Hippocampal formation (tissue), 2 donors: ENCODE results near the gene SPRY2.
"Not testable (repeated sequence)": the region's sequence is repeated elsewhere in the genome, so short reads cannot be mapped to it uniquely, and the experiment has no call there.

Experiments
- DNase-seq, 2 donors: peaks; one replicate each; lab custom pipeline; 2025; lab: John Stamatoyannopoulos, UW

Gene SPRY2

GRCh38 chr13:80348750-80349149, 7.8 kb upstream of the SPRY2 start:
- DNase-seq, result no peak

DNA sequence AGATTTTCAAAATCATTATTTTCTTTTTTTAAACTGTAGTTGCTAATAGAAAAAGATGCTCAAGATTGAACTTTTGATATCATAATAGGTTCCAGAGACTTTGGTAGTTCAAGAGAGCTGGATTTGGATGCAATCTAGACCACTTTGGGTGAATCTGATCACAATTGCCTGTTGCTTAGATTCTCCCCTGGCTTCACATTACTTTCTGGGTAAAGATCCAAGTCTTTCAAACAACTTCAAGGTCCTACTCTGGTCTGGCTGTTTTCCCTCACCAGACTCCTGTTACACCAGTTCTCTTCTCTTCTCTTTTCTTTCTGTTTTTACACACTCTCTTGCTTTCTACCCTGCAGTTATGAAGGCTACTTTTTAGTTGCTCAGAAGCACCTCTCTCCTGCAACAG, 7.4 kb upstream of the SPRY2 start:
- no peak for DNase-seq

GRCh38 chr13:80345771-80346510, 5.0 kb upstream of the SPRY2 start:
- DNase-seq, result no peak

DNA sequence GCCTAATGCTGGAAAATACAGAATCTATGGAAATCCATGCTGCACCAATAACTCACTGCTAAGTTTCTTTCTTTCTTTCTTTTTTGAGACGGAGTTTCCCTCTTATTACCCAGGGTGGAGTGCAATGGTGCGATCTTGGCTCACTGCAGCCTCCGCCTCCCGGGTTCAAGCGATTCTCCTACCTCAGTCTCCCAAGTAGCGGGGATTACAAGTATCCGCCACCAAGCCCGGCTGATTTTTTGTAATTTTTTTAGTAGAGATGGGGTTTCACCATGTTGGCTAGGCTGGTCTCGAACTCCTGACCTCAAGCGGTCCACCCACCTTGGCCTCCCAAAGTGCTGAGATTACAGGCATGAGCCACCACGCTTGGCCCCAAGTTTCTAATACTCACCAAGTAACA, 3.1 kb upstream of the SPRY2 start:
- DNase-seq, result not testable (repeated sequence)

- peak; percentile 85 to 89 for DNase-seq
Observed at GRCh38 chr13:80342471-80343371, 1.8 kb upstream of the SPRY2 start.

DNA sequence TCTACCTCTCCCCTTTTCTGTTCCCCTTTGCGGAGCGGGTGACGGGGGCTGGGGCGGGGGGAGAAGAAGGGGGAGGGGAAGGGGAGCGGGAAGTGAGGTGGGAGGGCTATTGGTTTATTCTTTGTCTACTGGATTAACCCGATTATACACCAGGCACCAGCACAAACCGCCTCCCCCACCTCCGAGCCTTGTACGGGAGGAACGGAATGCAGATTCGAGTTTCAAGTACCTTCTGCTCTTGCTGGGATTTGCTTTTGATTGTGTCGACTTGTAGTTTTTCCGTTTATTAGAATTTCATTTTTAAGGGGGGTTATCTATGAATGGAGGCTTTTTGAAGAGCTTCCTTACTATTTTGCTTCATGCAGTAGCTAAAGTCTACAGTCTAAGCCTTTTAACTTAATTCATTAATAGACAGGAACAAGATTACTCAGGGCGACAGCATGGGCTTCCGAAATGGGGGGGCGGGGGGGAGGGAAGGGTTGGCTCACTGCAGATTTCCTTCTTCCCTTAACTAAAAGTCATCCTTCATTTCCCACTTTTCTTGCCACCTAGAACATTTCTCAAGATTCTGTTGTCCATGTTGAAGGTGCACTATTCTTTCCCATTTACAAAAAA, 937 bp upstream of the SPRY2 start:
- peak; percentile 66 to 72 for DNase-seq

DNA sequence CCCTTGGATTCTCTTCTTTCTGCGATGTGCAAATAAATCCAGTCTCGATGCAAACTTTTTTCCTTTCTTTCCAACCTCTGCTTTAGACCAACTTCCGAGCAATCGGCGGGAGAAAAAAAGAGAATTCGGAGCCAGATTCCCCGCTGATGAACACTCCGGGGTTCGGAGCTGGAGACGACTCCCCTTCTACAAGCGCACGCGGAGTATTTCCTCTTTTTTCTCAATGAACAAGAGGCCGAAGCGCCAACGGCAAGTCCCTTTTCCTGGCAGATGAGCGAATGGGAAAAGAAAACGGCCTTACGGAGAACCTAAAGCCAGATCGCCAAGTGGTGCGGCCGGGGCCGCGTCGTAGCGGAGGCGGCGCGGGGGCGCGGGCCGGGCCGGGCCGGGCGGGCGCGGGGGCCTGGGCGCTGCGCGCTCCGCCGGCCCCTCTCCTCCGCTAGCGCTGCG, 250 bp downstream of the SPRY2 start:
- DNase-seq, result peak in 1 of 2 donors; percentile 74

DNA sequence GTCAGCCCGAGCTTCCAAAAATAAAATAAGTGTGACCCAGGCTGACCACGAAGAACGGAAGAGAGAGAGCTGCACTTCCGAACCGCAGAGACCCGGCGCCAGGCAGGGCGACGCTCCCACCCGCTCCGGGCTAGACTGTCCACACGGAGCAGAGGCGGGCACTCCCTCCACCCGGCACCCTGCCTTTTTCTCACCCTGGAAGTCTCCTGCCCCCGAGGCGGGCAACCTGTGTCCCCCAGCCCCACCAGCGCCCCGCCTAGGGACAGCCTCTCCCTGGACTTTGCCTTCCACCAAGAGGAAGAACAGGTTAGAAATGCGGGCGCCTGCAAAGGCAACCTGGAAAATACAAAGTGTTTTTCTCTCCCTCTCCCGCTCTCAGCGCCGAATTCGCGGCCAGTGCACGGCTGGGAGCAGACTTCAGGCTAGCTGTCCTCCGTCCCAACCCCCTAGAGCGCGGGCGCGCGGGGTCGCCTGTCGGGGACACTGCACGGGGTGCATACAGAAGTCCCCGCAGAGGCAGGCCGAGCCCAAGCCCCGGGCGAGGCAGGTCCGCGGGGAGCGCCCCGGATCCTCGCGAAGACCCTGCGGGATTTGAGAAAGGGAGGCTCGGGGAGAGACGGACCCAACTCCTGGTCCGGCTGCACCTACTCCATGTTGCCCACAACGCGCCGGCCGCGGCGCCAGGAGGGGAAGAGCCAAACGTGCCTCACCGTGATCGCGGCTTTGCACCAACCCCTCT, 845 bp downstream of the SPRY2 start:
- peak; percentile 59 to 61 for DNase-seq

DNA sequence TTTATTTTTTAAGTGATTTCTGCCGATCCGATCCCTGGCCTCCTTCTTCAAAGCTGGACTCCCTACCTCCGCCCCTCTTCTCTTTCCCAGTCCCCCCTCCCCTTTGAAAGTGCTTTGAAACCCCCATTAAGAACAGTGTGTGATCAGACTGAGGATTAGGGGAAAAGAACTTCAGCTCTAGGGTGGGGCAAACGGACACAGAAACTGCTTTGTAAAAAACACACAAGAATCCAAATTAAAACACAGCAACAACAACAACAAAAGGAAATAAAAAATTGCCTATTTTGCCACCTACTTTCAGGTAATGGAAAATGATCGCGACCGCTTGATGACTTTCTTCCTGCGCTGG, 1.4 kb downstream of the SPRY2 start:
- DNase-seq, result peak in 1 of 2 donors; percentile 59

DNA sequence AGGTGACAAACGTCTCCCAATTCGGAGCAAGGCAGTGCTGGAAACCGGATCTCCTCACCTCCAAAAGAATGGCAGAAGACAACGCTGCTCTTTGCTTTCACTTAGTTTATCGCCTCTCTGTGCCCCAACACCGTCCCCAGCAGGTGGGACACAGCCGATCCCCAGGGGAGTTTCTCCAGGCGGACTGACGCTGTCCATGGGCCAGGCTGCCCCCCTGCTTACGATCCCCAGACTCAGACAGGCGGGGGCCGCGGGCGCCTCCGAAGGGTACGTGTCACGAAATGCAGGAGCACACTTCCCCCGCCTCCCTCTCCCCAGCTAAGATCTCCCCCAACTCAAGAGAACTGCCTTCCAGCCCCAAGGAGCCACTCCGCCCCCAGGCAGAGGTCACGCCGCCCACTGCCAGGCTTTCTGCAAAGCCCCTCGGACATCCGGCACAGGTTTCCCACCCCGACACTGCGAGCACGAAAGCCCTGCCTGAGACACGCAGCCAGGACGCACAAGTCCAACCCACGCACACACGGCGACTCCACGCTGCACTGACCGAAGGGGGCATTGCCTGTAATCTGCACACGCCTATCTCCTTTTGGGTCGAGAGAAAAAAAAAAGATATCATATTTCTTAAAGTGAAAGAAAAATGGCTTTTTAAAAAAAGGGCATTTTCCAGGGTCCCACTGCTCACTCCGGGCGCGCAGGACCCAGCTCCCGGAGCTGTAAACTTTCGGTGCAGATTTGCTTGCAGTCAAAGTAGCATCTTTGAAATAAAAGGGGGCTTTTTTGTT, 2.0 kb downstream of the SPRY2 start:
- DNase-seq, result peak; percentile 76 to 77

GRCh38 chr13:80337288-80338081, 3.4 kb downstream of the SPRY2 start:
- peak in 1 of 2 donors; percentile 13 for DNase-seq

DNA sequence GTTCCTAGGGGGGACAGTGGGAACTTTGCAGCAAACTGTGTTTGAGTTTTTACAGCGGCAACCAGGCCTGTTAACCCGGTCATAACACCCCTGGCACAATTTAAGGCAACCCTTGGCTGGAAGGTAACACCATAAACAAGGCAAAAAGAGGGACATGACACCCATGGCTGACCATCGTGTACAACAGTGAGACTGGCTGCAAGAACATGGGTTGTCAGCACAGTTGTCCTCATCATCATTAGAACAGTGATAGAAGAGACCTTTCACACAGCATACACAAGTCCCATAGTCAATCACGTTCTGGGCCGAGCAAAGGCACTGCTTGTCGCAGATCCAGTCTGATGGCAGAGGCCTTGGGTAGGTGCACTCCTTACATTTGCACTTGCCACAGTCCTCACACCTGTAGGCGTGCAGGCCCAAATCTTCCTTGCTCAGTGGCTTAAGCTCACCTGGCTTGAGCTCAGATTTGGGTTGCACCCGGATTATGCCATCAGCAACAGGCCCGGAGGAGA, 4.1 kb downstream of the SPRY2 start:
- DNase-seq, result no peak

- DNase-seq, result no peak
Observed at GRCh38 chr13:80336370-80336769, 4.6 kb downstream of the SPRY2 start.

- no peak for DNase-seq
Observed at GRCh38 chr13:80334597-80335260, 6.2 kb downstream of the SPRY2 start.

DNA sequence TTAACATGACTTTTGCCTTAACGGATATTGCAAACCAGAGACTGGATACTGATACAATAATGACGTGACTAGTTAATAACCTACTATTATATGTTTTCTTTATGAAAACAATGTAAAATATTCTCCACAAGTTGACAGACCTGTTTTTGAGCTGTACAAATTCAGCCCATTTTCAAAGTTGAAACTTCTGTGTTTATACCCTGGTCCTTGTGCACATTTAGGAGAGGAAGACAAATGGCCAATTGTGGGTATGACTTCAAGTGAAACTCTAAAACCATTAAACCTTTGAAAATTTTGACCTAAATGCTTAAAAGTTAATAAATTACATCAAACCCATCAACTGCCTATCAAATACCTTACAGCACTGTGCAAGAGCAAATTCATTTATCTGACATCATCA, 8.9 kb downstream of the SPRY2 start:
- DNase-seq, result no peak

- DNase-seq, result no peak
Observed at GRCh38 chr13:80329250-80329649, 11.7 kb downstream of the SPRY2 start.

- no peak for DNase-seq
Observed at GRCh38 chr13:80319004-80319403, 21.9 kb downstream of the SPRY2 start.

DNA sequence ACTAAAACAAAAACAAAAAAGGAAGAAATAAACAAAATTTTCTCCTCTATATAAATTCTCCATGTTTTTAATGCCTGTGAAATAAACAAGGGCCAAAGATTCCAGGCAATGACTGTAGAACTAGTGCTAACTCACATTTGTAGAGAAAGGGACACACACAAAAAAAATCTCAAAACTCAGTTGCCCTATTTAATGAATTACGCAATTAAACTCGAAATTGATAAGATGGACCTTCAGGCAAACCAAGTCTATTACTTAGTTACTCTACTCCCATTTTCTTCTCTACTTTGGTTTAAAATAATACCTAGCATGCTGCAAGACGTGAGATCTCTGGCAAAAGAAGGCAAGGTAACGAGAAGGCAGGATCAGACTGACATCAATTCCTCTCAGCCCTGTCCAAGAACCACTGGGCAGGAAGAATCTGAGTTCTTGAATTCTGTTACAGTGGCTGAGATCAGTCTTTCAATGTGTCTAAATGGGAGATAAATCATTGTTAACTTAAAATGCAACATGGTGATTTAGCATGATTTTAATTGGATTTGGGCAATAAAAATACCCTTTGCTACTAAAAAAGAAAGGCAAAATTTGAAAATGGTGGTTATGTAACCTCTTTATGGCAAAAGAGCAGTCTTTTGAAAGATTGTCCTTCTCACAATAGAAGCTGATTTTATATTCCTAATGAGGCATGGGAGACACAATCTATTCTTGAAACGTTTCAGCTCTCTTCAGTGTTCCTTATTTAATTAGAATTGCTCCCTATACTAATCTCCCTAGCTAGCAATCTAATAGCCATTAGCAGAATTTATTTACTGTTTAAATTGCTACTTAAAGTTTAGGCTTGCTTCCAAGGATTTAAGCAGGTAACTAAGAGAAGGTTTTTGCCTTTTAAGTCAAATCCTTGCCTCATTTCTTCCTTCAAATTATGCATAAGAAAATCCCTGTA, 25.9 kb downstream of the SPRY2 start:
- DNase-seq, result peak in 1 of 2 donors; percentile 33
